Loucy (cell line): Measurements from ENCODE around the gene TNFAIP8.
A peak's percentile ranks its signal among the peaks of the same experiment; 100 is the strongest.

Experiments used
- H2AFZ ChIP-seq: fragments of 200-600 bp; sonication (generic); 2 replicates; pipeline ENCODE4 v1.6.0; 2016; ENCODE audit warnings: antibody characterized with exemption, mild to moderate bottlenecking, low read length, moderate library complexity
- H3F3A ChIP-seq: fragments of 200-600 bp; 2 replicates; pipeline ENCODE4 v1.6.0; 2016; ENCODE audit warnings: antibody characterized with exemption, low read depth, mild to moderate bottlenecking
- H3K27me3 ChIP-seq: fragments of 200-600 bp; sonication (generic); 2 replicates; pipeline ENCODE4 v1.6.1; 2014; ENCODE audit warnings: low read length, mild to moderate bottlenecking; ENCODE audit not compliant: insufficient read depth, poor library complexity, severe bottlenecking
- H3K36me3 ChIP-seq: fragments of 200-600 bp; sonication (generic); 2 replicates; pipeline ENCODE4 v1.6.1; 2016; ENCODE audit warnings: low read length; ENCODE audit not compliant: insufficient read depth
- H3K4me1 ChIP-seq: fragments of 200-600 bp; sonication (generic); 2 replicates; pipeline ENCODE4 v1.5.1; 2014; ENCODE audit warnings: low read length, mild to moderate bottlenecking; ENCODE audit not compliant: insufficient read depth, poor library complexity, severe bottlenecking
- H3K4me2 ChIP-seq: fragments of 200-600 bp; sonication (generic); 2 replicates; pipeline ENCODE4 v1.6.0; 2014; ENCODE audit warnings: antibody characterized with exemption, low read length, low read depth, mild to moderate bottlenecking; ENCODE audit not compliant: poor library complexity, severe bottlenecking
- H3K4me3 ChIP-seq: fragments of 200-600 bp; sonication (generic); 2 replicates; pipeline ENCODE4 v1.5.1; 2014; ENCODE audit warnings: low read length, mild to moderate bottlenecking, mixed read lengths; ENCODE audit not compliant: poor library complexity, severe bottlenecking
- H3K79me2 ChIP-seq: fragments of 200-600 bp; sonication (generic); 2 replicates; pipeline ENCODE4 v1.6.1; 2014; ENCODE audit warnings: low read length; ENCODE audit not compliant: insufficient read depth
- H3K9ac ChIP-seq: fragments of 200-600 bp; sonication (generic); 2 replicates; pipeline ENCODE4 v1.6.0; 2014; ENCODE audit warnings: mild to moderate bottlenecking, low read depth, low read length, moderate library complexity; ENCODE audit not compliant: poor library complexity, severe bottlenecking
- H3K9me2 ChIP-seq: fragments of 200-600 bp; sonication (generic); replicated peaks from 2 replicates; pipeline ENCODE4 v1.6.1; 2016; ENCODE audit warnings: low read depth, low read length, mixed read lengths
- H3K9me3 ChIP-seq: fragments of 200-600 bp; sonication (generic); 2 replicates; pipeline ENCODE4 v1.6.1; 2014; ENCODE audit warnings: mild to moderate bottlenecking, antibody characterized with exemption, low read length, low read depth; ENCODE audit not compliant: insufficient read depth
- H4K20me1 ChIP-seq: fragments of 200-600 bp; sonication (generic); 2 replicates; pipeline ENCODE4 v1.6.0; 2014; ENCODE audit warnings: antibody characterized with exemption, low read length, mild to moderate bottlenecking; ENCODE audit not compliant: insufficient read depth, poor library complexity, severe bottlenecking
- CTCF ChIP-seq: fragments of 200-600 bp; sonication (generic); conservative IDR thresholded peaks from 2 replicates; pipeline ENCODE4 v1.5.1; 2014; ENCODE audit warnings: mild to moderate bottlenecking, antibody characterized with exemption, low read length
- EZH2phosphoT487 ChIP-seq: fragments of 200-600 bp; IDR thresholded peaks from 2 replicates; pipeline ENCODE4 v1.6.1; 2018; ENCODE audit warnings: antibody characterized with exemption, mild to moderate bottlenecking, moderate library complexity, borderline replicate concordance

TNFAIP8 gene

DNA sequence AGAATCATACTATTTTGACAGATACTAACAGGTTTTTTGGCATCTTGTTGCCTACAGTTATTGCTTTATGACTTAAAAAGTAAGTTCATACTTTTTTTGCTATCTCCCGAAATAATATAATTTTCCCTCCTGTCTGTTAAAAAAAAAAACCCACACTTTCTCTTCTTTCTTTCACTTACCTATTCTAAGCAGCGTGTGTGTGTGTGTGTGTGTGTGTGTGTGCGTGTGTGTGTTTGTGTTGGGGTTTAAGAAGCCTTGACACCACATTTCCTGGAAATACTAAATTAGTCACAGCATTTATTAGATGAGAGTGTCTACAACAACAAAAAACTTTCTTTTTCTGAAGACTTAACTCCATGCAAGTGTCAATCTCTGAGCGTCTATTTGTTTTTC lies 12.4 kb downstream of the TNFAIP8 start:
- H3K4me2 ChIP-seq, result peak overlapping the region; percentile 45
- peak overlapping the region; percentile 15 for H3K9ac ChIP-seq

DNA sequence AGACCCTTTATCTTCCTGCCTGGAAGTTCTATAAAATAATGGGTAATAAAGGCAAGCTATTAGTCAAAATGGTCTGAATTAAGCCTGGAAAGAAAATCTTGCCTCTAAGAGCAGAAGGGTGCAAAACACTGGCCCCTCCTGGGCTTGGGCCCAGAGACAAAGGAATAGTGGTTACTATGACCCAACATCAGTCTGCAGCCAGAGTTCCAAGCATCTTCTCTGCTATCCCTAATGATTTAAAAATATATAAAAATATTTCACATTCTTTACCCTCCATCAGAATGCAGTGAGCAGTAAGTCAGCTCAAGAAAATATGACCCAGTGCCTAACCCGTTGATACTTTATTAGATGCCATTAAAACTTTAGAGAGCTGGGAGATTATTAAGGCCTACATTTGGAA lies 14.7 kb downstream of the TNFAIP8 start:
- peaks cover 58% of the 10 kb centered on the region for H3K79me2 ChIP-seq
- H3K36me3 ChIP-seq, result no peaks in the 10 kb centered on the region
- TF ChIP-seq EZH2phosphoT487, result no peak
- no peak for TF ChIP-seq CTCF
- H4K20me1 ChIP-seq, result no peaks in the 10 kb centered on the region
- H3K9ac ChIP-seq, result no peak overlapping the region
- no peaks in the 10 kb centered on the region for H3F3A ChIP-seq
- peaks cover 25% of the 10 kb centered on the region for H3K4me1 ChIP-seq
- H2AFZ ChIP-seq, result no peak overlapping the region
- H3K4me2 ChIP-seq, result no peak overlapping the region
- H3K9me3 ChIP-seq, result no peaks in the 10 kb centered on the region
- no peaks in the 10 kb centered on the region for H3K27me3 ChIP-seq
- no peak overlapping the region for H3K4me3 ChIP-seq
- no peaks in the 10 kb centered on the region for H3K9me2 ChIP-seq

More for the DNA sequence above, 12.4 kb downstream of the TNFAIP8 start:
- Histone ChIP-seq H3K4me3 (no peak overlapping the region), H3K27me3 (no peaks in the 10 kb centered on the region), H3K36me3 (no peaks in the 10 kb centered on the region; the same call in 1 of the 2 replicates), H2AFZ (no peak overlapping the region), H3K79me2 (peaks cover 65% of the 10 kb centered on the region), H4K20me1 (no peaks in the 10 kb centered on the region), H3K9me3 (no peaks in the 10 kb centered on the region), H3K9me2 (no peaks in the 10 kb centered on the region), H3K4me1 (peaks cover 25% of the 10 kb centered on the region), H3F3A (no peaks in the 10 kb centered on the region)
- TF ChIP-seq CTCF (no peak), EZH2phosphoT487 (no peak)

GRCh38 chr5:119371146-119371545 lies 15.3 kb downstream of the TNFAIP8 start:
- no peak overlapping the region for H3K4me3 ChIP-seq
- H3K9me2 ChIP-seq, result no peaks in the 10 kb centered on the region
- no peaks in the 10 kb centered on the region for H3K36me3 ChIP-seq
- no peak overlapping the region for H3K9ac ChIP-seq
- H3K27me3 ChIP-seq, result no peaks in the 10 kb centered on the region
- TF ChIP-seq EZH2phosphoT487 (no peak), CTCF (no peak)
- H3K9me3 ChIP-seq, result no peaks in the 10 kb centered on the region
- no peak overlapping the region for H2AFZ ChIP-seq
- H3K4me2 ChIP-seq, result no peak overlapping the region
- no peaks in the 10 kb centered on the region for H4K20me1 ChIP-seq
- no peaks in the 10 kb centered on the region for H3F3A ChIP-seq
- H3K4me1 ChIP-seq, result peaks cover 25% of the 10 kb centered on the region
- H3K79me2 ChIP-seq, result peaks cover 56% of the 10 kb centered on the region
